Stomach (tissue), 9 donors: ENCODE measurements around the gene POLR3G. TPM values are rescaled to one million over a fixed set of nuclear protein-coding genes. Genes with fewer than 3 reads are reported as not detected.
A peak's percentile ranks its signal among the peaks of the same experiment; 100 is the strongest.

Experiments
- DNase-seq, 2 donors: peaks; one replicate each; pipeline versions ENCODE4 v3.0.0 to v3.0.0-alpha.2; 2013 to 2019
- H3K27ac ChIP-seq, 5 donors: fragments of 200-600 bp in 4 of 5; sonication (generic) in 4 of 5; one replicate each; pipeline ENCODE4 v1.5.1; 2013 to 2019; ENCODE audit warnings: mild to moderate bottlenecking in 1 of 5, moderate library complexity in 1 of 5
- H3K27me3 ChIP-seq, 3 donors: fragments of 200-600 bp; sonication (generic); one replicate each; pipeline ENCODE4 v1.5.1; 2017 to 2019; ENCODE audit warnings: mixed run types in 1 of 3
- H3K36me3 ChIP-seq, 4 donors: fragments of 200-600 bp; sonication (generic); 1 replicate in 3 of 4; 2 replicates in 1 of 4; pipeline ENCODE4 v1.5.1; 2016 to 2019
- H3K4me1 ChIP-seq, 4 donors: fragments of 200-600 bp; sonication (generic); one replicate each; pipeline ENCODE4 v1.5.1; 2016 to 2019
- H3K4me3 ChIP-seq, 4 donors: fragments of 200-600 bp; sonication (generic) in 3 of 4; one replicate each; pipeline ENCODE4 v1.5.1; 2016 to 2019; ENCODE audit warnings: mild to moderate bottlenecking in 1 of 4
- H3K9me3 ChIP-seq, 4 donors: fragments of 200-600 bp; sonication (generic); one replicate each; pipeline ENCODE4 v1.5.1; 2016 to 2019
- EP300 ChIP-seq: sonication (generic); formaldehyde crosslinking; IDR thresholded peaks from one replicate; pipeline ENCODE4 v1.6.1; 2017; ENCODE audit warnings: antibody characterized with exemption
- POLR2A ChIP-seq, 4 donors: fragments of 450-650 bp; IDR thresholded peaks; one replicate each; pipeline ENCODE4 v1.6.1; 2016; ENCODE audit warnings: antibody characterized with exemption in 4 of 4, control low read depth in 2 of 4, mild to moderate bottlenecking in 1 of 4, moderate library complexity in 1 of 4
- POLR2AphosphoS5 ChIP-seq, 3 donors: sonication (generic); formaldehyde crosslinking; IDR thresholded peaks; one replicate each; pipeline ENCODE4 v1.6.1; 2016; ENCODE audit warnings: antibody characterized with exemption in 3 of 3
- WGBS, 5 donors: extraction: QIAGEN DNeasy Blood & Tissue Kit in 3 of 5; methylation state at CpG; one replicate each; pipeline versions ENCODE4 v1.1.5 to v1.1.7; 2013 to 2018; 5-methylcytosine and 5-hydroxymethylcytosine counted together
- intact Hi-C: fragments of 100-400 bp; cut with DNase I; formaldehyde crosslinking; loops from one replicate; pipeline ENCODE4 v1.15.1; 2023; ENCODE audit warnings: low total_unique reads
- polyA plus RNA-seq, 3 donors: library from polyadenylated mRNA; stranded (reverse); fragments of 200-250 nt; gene quantifications; one replicate each; pipeline ENCODE4 v1.2.3, GENCODE V29; 2013
- total RNA-seq, 5 donors: library from RNA; depleted of rRNA; stranded (reverse); fragments of >200 nt; gene quantifications; one replicate each; pipeline versions ENCODE4 v1.1.0 to v1.2.3, GENCODE V29; 2014 to 2016
- TF ChIP-seq, protein P1 (sequence below), 7 experiments: fragments of 450-650 bp in 4 of 7; fragments of 200-600 bp in 3 of 7; sonication (generic) in 3 of 7; IDR thresholded peaks; one replicate each; pipeline ENCODE4 v1.5.1; 2016 to 2019; ENCODE audit warnings: antibody characterized with exemption in 7 of 7, control low read depth in 2 of 7, mild to moderate bottlenecking in 1 of 7
- donor health status: healthy with polysubstance abuse.
- donor health status: Bipolar disorder and iron deficiency.
- donor health status: healthy.

Gene POLR3G
- total and polyA plus RNA-seq, 8 donors: 0.31 to 2.4 (median 1.0) TPM; not detected in 4

DNA sequence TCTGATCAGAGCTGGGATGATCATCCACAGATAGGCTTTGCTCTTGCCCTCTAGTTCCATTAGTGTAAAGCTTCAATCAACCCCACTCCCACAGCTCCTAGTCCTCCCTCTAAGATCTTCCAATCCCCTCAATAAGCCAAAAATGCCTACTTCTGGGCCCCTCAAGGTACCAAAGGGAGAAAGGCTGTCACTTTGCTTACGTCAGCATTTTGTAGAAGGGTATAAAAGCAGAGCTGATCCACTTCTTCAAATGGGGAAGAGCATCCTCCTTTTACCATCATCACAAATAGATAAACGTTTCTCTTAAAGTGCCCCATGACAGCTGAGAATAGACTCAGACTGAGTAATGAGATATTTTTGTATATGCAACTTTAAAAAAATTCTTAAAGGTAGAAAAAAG, 70.8 kb downstream of the POLR3G start:
- no peak overlapping the region for H3K27ac ChIP-seq
- no peaks in the 10 kb centered on the region for H3K36me3 ChIP-seq
- peaks cover 0 to 50% (median 6%) of the 10 kb centered on the region in 3 donors for H3K27me3 ChIP-seq
- H3K4me1 ChIP-seq: peaks cover 0 to 15% (median 2%) of the 10 kb centered on the region in 4 donors
- intact Hi-C loops: no loop called here
- TF ChIP-seq, protein P1, sequence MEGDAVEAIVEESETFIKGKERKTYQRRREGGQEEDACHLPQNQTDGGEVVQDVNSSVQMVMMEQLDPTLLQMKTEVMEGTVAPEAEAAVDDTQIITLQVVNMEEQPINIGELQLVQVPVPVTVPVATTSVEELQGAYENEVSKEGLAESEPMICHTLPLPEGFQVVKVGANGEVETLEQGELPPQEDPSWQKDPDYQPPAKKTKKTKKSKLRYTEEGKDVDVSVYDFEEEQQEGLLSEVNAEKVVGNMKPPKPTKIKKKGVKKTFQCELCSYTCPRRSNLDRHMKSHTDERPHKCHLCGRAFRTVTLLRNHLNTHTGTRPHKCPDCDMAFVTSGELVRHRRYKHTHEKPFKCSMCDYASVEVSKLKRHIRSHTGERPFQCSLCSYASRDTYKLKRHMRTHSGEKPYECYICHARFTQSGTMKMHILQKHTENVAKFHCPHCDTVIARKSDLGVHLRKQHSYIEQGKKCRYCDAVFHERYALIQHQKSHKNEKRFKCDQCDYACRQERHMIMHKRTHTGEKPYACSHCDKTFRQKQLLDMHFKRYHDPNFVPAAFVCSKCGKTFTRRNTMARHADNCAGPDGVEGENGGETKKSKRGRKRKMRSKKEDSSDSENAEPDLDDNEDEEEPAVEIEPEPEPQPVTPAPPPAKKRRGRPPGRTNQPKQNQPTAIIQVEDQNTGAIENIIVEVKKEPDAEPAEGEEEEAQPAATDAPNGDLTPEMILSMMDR (IDR thresholded peaks at IDR 0.05): no peak
- TF ChIP-seq EP300 (no peak), POLR2AphosphoS5 (IDR thresholded peaks at IDR 0.05) (no peak), POLR2A (IDR thresholded peaks at IDR 0.05) (no peak)
- DNase-seq: no peak
- WGBS, 5 donors: 70 to 81% (median 79%) methylated on average over 2 of the region's 2 CpGs
- H3K4me3 ChIP-seq: no peak overlapping the region
- H3K9me3 ChIP-seq: no peaks in the 10 kb centered on the region

- Histone ChIP-seq H3K27ac (no peak overlapping the region), H3K27me3 (peaks cover 0 to 51% (median 9%) of the 10 kb centered on the region in 3 donors), H3K36me3 (no peaks in the 10 kb centered on the region), H3K4me1 (peaks cover 0 to 15% (median 2%) of the 10 kb centered on the region in 4 donors), H3K9me3 (no peaks in the 10 kb centered on the region), H3K4me3 (no peak overlapping the region)
- WGBS, 5 donors: 71 to 88% (median 76%) methylated on average over 4 of the region's 4 CpGs
- TF ChIP-seq, protein P1 (IDR thresholded peaks at IDR 0.05): no peak
- TF ChIP-seq EP300 (no peak), POLR2A (IDR thresholded peaks at IDR 0.05) (no peak), POLR2AphosphoS5 (IDR thresholded peaks at IDR 0.05) (no peak)
- intact Hi-C loops: no loop called here
- DNase-seq: no peak
Observed at GRCh38 chr5:90546216-90546837, 71.7 kb downstream of the POLR3G start.

DNA sequence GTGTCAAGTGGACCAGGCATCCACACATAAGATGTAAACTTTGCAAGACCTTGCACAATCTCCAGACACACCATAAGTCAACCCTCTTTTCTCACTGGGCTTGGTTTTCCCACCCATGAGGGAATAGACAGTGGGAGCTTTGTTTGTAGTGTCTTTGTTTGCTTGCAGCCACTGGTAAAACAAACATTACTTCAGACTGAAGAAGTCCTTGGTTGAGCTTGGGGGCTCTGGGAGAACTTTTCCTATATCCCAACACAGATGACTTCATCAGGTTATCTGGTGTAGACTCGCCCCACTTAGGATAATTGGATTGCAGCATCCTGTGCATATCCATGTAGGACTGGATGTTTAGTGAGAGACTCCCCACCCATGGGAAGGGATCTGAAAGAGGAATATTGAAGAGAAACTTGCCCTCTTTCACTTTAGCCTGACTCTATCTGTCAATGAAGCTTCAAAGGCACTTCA, 72.4 kb downstream of the POLR3G start:
- Histone ChIP-seq H3K4me3 (no peak overlapping the region), H3K27me3 (peaks cover 0 to 48% (median 9%) of the 10 kb centered on the region in 3 donors), H3K4me1 (peaks cover 0 to 15% (median 2%) of the 10 kb centered on the region in 4 donors), H3K36me3 (no peaks in the 10 kb centered on the region), H3K9me3 (no peaks in the 10 kb centered on the region), H3K27ac (no peak overlapping the region)
- TF ChIP-seq POLR2AphosphoS5 (IDR thresholded peaks at IDR 0.05) (no peak), POLR2A (IDR thresholded peaks at IDR 0.05) (no peak), EP300 (no peak)
- TF ChIP-seq, protein P1 (IDR thresholded peaks at IDR 0.05): no peak
- intact Hi-C loops: no loop called here
- WGBS, 5 donors: 47 to 86% (median 56%) methylated on average over 1 of the region's 1 CpG
- DNase-seq: no peak

GRCh38 chr5:90548069-90548593, 73.5 kb downstream of the POLR3G start:
- 18 to 34% (median 24%) methylated on average over 5 of the region's 5 CpGs for WGBS, 5 donors

More at GRCh38 chr5:90548069-90548593, 73.5 kb downstream of the POLR3G start:
- intact Hi-C loops: no loop called here
- peaks cover 0 to 15% (median 2%) of the 10 kb centered on the region in 4 donors for H3K4me1 ChIP-seq
- TF ChIP-seq EP300: no peak
- no peak for TF ChIP-seq POLR2A (IDR thresholded peaks at IDR 0.05)
- peak in 1 of 3 donors; percentile 44 for TF ChIP-seq POLR2AphosphoS5 (IDR thresholded peaks at IDR 0.05)
- TF ChIP-seq, protein P1 (IDR thresholded peaks at IDR 0.05): no peak
- H3K27me3 ChIP-seq: peaks cover 0 to 46% (median 9%) of the 10 kb centered on the region in 3 donors
- no peaks in the 10 kb centered on the region for H3K36me3 ChIP-seq
- no peak overlapping the region for H3K27ac ChIP-seq
- no peak overlapping the region for H3K4me3 ChIP-seq
- DNase-seq: peak; percentile 61 to 87
- H3K9me3 ChIP-seq: no peaks in the 10 kb centered on the region
